WERI-Rb-1 (cell line): ENCODE data around the gene MAP4K4.
A peak's percentile ranks its signal among the peaks of the same experiment; 100 is the strongest.

Experiments used
- DNase-seq: peaks from one replicate; pipeline ENCODE4 v3.0.0-alpha.2; 2020
- H3K27ac ChIP-seq: fragments of 250-450 bp; sonication (Bioruptor Pico); 2 replicates; pipeline ENCODE4 v1.5.1; 2020; ENCODE audit warnings: mild to moderate bottlenecking, moderate library complexity
- H3K27me3 ChIP-seq: fragments of 250-450 bp; sonication (Bioruptor Pico); 2 replicates; pipeline ENCODE4 v1.5.1; 2021; ENCODE audit warnings: mild to moderate bottlenecking, low read depth, moderate library complexity; ENCODE audit not compliant: insufficient read depth, severe bottlenecking
- H3K36me3 ChIP-seq: fragments of 250-450 bp; sonication (Bioruptor Pico); 2 replicates; pipeline ENCODE4 v1.5.1; 2020; ENCODE audit warnings: mild to moderate bottlenecking, moderate library complexity
- H3K4me3 ChIP-seq: 2 replicates; pipeline ENCODE4 v1.5.1; 2011; ENCODE audit warnings: low read depth, mild to moderate bottlenecking, control low read depth, low read length
- H3K9me3 ChIP-seq: fragments of 250-450 bp; sonication (Bioruptor Pico); 2 replicates; pipeline ENCODE4 v1.5.1; 2021; ENCODE audit warnings: mild to moderate bottlenecking, moderate library complexity; ENCODE audit not compliant: severe bottlenecking
- TF ChIP-seq, protein P1 (sequence below): IDR thresholded peaks from 2 replicates; pipeline ENCODE4 v1.5.1; 2011; ENCODE audit warnings: low read depth, mild to moderate bottlenecking, control low read depth, inconsistent platforms, low read length

The MAP4K4 gene

DNA sequence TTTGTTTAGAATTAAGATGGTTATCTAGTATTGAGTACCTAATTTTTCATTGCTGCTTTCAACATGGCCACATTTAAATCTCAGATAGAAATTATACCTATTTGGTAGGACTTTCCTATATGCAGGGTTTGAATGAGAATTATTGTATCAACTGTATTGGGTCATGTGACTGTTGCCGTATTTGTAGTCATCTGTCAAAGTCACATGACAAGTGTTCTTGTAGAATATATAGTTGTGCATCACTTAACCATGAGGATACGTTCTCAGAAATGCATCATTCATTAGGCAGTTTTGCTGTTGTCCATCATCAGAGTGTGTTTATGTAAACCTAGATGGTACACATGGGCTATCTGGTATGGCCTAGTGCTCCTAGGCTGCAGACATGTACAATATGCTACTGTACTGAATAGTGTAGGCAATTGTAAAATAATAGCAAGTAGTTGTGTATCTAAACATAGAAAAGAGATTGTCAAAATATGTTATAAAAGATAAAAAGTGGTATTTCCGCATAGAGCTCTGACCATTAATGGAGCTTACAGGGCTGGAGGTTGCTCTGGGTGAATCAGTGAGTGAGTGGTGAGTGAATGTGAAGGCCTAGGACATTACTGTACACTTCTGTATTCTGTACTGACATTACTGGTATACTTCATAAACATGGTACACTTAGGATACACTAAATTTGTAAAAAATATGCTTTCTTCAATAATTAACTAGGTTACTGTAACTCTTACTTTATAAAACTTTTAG lies 123.7 kb downstream of the MAP4K4 start:
- Histone ChIP-seq H3K27ac (no peak overlapping the region), H3K36me3 (peaks cover 13% of the 10 kb centered on the region), H3K27me3 (no peaks in the 10 kb centered on the region), H3K4me3 (no peak overlapping the region), H3K9me3 (no peaks in the 10 kb centered on the region)
- TF ChIP-seq, protein P1, sequence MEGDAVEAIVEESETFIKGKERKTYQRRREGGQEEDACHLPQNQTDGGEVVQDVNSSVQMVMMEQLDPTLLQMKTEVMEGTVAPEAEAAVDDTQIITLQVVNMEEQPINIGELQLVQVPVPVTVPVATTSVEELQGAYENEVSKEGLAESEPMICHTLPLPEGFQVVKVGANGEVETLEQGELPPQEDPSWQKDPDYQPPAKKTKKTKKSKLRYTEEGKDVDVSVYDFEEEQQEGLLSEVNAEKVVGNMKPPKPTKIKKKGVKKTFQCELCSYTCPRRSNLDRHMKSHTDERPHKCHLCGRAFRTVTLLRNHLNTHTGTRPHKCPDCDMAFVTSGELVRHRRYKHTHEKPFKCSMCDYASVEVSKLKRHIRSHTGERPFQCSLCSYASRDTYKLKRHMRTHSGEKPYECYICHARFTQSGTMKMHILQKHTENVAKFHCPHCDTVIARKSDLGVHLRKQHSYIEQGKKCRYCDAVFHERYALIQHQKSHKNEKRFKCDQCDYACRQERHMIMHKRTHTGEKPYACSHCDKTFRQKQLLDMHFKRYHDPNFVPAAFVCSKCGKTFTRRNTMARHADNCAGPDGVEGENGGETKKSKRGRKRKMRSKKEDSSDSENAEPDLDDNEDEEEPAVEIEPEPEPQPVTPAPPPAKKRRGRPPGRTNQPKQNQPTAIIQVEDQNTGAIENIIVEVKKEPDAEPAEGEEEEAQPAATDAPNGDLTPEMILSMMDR, result no peak
- DNase-seq, result no peak

GRCh38 chr2:101821828-101822458 lies 124.4 kb downstream of the MAP4K4 start:
- H3K4me3 ChIP-seq, result no peak overlapping the region
- no peaks in the 10 kb centered on the region for H3K9me3 ChIP-seq
- peaks cover 20% of the 10 kb centered on the region for H3K36me3 ChIP-seq
- H3K27me3 ChIP-seq, result no peaks in the 10 kb centered on the region
- no peak overlapping the region for H3K27ac ChIP-seq
- no peak for DNase-seq
- TF ChIP-seq, protein P1, result no peak

DNA sequence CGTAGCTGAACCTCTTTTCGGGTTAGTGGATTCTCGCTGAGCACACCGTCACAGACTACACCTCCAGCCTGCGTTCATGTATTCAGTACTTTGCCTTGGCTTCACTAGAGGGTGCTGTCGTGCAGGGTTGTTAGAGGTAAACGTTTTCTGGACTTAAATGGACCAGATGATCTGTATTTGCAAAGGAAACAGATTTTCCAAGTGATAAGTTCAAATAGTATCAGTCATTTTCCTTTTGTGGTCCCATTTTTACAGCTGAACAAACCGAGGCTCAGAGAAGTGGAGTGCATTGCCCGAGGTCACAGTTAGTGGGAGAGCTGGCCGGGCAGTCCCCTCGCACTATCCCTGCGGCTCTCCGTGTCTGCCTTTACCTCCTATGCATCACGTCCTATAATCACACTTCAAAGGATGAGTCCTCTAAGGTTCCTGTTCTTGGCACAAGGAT lies 125.9 kb downstream of the MAP4K4 start:
- H3K9me3 ChIP-seq, result no peaks in the 10 kb centered on the region
- TF ChIP-seq, protein P1, result peak; percentile 49
- H3K27me3 ChIP-seq, result no peaks in the 10 kb centered on the region
- H3K36me3 ChIP-seq, result peaks cover 30% of the 10 kb centered on the region
- H3K27ac ChIP-seq, result no peak overlapping the region
- no peak overlapping the region for H3K4me3 ChIP-seq
- DNase-seq, result peak; percentile 40

- Histone ChIP-seq H3K4me3 (no peak overlapping the region), H3K36me3 (peaks cover 34% of the 10 kb centered on the region), H3K9me3 (no peaks in the 10 kb centered on the region), H3K27me3 (no peaks in the 10 kb centered on the region), H3K27ac (no peak overlapping the region)
- DNase-seq, result no peak
- TF ChIP-seq, protein P1, result no peak
Observed at GRCh38 chr2:101823859-101824258, 126.4 kb downstream of the MAP4K4 start.

DNA sequence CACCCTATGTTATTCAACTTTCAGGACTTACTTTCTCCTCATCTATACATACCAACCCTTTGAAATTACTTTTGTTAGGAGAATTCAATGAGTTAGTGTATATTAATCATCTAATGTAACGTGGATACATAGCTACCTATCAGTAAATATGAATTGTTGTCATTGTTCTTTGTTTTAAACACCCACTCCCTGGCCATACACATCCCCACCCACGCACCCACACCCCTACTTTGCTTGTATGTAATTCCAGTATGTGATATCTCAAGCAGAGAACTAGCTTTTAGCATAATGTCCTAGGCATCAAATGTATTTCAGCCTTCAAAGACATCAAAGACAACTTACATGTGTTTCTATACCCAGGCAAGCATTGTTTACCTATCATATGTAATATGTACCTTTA lies 129.2 kb downstream of the MAP4K4 start:
- Histone ChIP-seq H3K27me3 (no peaks in the 10 kb centered on the region), H3K27ac (no peak overlapping the region), H3K36me3 (peaks cover 62% of the 10 kb centered on the region), H3K9me3 (no peaks in the 10 kb centered on the region), H3K4me3 (no peak overlapping the region)
- DNase-seq, result no peak
- TF ChIP-seq, protein P1, result no peak
